OCI-LY3 (cell line): ENCODE measurements around the gene TMEM247.

ENCODE experiments used
- EZH2phosphoT487 ChIP-seq: fragments of 200-600 bp; shearing (Covaris generic); IDR thresholded peaks from 2 replicates; pipeline ENCODE4 v1.6.1; 2018; ENCODE audit warnings: antibody characterized with exemption, mixed run types, low read depth
- TF ChIP-seq, protein P1 (sequence below): fragments of 200-600, 300-600 bp; sonication (generic); IDR thresholded peaks from 2 replicates; pipeline ENCODE4 v1.5.1; 2014; ENCODE audit warnings: antibody characterized with exemption, low read length, low read depth

DNA sequence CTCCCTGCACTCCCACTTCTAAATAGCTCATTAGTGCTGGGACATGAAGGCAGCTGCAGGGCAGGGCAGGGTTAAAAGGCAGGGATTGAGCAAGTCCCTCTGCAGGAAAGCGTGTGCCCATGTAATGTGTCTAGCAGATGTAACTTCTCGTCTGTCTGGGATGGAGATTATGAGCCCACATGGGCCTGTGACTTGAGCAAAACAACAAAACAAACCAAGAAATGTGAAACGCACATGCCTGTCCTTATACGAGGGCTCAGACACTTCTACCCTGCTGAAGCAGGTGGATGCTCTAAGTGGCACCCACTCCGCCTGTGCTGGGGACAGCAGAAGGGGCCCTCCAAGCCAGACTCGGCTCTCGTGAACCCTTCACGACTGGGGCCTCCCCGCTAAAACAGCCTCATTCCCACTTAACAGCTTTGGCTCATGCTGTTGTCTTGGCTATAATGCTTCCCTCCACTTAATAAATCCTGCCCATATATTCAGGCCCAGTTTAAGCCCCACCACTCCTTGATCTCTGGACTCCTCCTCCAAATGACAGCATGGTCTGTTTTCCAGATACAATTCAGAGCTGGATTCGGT, 40.9 kb downstream of the TMEM247 start:
- TF ChIP-seq, protein P1, sequence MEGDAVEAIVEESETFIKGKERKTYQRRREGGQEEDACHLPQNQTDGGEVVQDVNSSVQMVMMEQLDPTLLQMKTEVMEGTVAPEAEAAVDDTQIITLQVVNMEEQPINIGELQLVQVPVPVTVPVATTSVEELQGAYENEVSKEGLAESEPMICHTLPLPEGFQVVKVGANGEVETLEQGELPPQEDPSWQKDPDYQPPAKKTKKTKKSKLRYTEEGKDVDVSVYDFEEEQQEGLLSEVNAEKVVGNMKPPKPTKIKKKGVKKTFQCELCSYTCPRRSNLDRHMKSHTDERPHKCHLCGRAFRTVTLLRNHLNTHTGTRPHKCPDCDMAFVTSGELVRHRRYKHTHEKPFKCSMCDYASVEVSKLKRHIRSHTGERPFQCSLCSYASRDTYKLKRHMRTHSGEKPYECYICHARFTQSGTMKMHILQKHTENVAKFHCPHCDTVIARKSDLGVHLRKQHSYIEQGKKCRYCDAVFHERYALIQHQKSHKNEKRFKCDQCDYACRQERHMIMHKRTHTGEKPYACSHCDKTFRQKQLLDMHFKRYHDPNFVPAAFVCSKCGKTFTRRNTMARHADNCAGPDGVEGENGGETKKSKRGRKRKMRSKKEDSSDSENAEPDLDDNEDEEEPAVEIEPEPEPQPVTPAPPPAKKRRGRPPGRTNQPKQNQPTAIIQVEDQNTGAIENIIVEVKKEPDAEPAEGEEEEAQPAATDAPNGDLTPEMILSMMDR = no peak
- TF ChIP-seq EZH2phosphoT487 = no peak
